Activated T-helper 1 cell treated with Interleukin-2 at 50 U/mL for 16 hours (primary cell): ENCODE measurements around the gene ADGRG2.

Source experiments
- DNase-seq: peaks from one replicate; pipeline ENCODE4 v3.0.0-alpha.2; 2020; ENCODE audit warnings: low read depth

The ADGRG2 gene

DNA sequence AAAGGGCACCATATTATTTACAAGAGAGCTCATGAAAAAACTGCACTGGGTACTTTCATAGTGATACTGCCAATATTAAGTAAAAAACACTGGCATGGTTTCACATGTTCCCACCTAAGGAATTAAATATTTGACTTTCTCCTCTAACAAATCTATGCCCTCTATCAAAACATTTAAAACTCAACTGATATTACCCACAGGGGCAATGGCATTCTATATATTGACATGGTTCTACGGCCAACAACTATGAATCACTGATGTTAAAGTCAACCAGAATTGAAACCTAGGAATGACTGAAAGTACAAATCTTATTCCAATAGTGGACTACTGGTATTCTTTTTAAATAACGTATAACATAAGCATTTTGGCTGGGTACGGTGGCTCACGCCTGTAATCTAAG lies 166.6 kb downstream of the ADGRG2 start:
- no peak for DNase-seq

DNA sequence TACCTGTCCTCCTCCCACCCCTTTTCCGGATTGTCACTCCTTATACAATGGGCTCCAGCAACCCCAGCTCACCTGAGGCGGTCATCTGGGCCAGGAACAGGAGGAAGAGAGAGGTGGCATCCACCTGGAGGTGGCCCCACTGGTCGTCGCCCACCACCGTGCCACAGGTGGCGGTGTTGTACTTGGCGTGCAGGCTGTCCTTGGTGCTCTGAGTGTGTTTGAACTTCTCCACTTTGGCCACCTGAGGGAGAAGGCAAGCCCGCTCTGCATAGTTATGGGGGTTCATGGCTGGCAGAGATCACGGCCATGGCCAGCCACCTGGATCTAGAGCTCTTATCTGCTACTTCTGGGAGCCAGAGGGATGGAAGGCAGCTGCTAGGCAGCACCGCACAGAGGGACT lies 171.2 kb downstream of the ADGRG2 start:
- no peak for DNase-seq

DNA sequence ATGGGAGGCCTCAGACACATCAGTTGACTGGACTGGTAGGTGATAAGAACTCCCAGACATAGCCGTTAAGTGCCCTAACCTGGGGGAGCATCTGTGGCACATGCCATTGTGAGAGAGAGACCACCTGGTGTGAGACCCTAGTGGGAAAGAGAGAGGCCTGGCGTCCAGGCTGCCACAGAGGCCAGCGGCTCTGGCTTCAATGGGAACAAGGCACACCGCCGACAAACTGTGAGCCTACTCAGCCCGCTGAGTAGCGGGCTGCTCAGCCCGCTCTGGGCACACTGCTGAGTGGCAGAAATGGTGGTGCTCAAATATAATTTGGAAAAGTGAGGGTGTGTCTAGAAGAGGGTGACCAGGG lies 172.3 kb downstream of the ADGRG2 start:
- DNase-seq: no peak

DNA sequence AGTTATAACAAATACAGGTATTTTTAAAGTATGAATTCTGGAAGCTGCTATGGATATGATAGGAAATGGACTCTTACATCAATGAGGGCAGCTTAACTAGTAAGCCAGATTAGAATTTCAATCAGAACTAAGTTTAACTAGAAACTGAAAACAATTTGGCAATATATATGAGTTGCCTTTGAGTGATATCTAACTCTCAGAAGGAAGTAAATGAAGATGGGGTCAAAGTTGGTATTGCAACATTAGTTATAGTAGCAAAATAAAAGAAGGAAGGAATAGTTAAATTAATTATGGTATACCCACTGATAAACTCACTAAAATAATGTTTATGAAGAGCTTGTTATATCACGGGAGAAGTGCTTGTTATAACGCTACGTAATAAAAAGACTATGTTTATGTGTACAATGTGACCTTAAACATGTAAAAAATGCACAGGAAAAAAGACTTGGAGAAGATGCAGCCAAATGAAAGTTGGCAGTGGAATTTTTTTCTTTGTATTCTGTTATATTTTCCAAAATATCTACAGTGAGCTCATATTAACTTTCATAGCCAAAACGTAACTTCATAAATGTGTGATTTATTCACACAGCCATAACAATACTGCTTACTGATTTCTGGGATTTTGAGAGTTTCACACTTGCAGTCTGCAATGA lies 172.9 kb downstream of the ADGRG2 start:
- DNase-seq: no peak

DNA sequence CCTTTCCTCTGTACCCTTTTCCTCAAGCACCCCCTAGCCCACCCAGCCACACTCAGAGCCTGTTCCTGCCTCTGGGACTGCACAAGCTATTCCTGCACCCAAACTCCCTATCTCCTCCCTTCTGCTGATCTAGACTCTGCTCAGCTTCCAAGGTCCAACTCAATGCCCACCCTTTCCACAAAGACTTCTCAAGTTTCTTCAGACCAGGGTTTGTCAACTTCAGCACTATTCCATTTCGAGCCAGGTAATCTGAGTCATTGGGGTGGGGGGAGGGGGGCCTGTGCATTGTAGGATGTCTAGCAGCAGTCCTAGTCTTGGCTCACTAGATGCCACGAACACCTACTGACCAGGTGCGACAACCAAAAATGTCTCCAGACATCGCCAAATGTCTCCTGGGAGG lies 175.7 kb downstream of the ADGRG2 start:
- no peak for DNase-seq

DNA sequence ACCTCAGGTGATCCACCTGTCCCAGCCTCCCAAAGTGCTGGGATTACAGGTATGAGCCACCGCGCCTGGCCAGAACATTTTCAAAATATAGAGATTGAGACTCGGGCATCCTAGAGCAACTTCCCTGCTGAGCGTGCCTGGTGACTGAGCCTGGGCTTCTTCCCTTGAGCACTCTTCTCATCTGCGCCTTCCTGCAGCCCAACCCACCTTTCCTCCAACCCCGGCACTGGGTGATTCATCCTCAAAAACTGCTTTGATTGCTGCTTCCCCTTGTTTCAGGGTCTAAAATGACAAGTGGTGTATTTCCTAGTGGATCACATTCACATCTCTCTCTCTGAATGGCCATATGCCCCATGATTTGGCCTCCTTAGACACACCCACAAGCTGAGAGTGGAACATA lies 176.1 kb downstream of the ADGRG2 start:
- DNase-seq: no peak

DNA sequence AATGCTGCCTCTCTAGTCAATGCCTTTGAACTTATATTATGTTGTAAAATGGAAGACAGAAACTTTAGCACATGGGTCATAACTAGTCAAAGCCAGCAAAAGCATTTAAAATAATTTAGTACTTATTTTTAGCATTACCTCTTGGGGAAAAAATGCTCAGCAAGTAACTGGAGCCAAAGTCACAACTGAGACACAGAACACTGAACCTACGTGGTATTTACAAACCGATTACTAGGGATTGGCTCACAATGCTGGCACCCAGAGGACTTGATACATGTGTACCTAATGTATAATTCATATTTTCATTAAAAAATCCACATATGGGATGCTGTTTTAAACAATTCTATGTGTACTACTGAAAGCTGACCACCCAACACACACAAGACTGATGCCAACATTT lies 176.8 kb downstream of the ADGRG2 start:
- DNase-seq: no peak

DNA sequence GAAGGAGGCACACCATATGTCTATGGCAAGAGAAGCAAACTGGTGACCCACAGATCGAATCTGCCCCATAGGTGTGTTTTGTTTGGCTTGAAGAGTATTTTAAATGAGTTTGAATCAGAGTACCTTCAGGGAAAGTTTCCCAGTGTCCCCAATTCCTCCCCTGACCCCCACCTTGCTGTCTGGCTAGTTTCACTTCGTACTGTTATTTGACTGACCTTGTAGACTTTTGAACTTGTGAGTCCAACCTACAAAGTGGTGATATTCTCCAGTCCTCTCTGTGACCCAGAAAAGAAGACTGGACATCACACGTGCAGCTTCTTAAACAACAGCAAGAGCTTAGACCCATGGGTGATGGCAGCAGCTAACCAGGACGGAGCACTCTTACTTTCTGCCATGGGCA lies 177.8 kb downstream of the ADGRG2 start:
- DNase-seq: no peak

DNA sequence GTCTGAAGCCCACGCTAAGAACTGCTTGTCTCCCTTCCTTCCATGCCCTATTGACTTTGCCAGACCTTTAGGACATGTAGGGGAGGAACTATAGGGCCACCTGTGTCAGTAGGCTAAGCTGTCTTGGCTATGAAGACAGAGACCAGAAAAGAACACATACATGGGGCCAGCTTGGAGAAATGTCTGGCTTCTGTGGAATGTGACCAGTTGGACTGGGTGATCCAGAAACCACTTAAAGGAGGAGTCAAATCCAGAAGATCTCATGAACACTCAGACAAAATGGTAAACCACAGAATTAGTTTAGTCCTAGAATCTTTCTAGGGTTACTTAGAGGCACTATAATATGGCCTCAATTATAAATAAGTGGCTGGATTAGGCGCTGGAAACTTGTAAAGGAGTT lies 180.4 kb downstream of the ADGRG2 start:
- no peak for DNase-seq
